ENCODE measurements around the gene BTBD2.
A peak's percentile ranks its signal among the peaks of the same experiment; 100 is the strongest.

BTBD2 gene

GRCh38 chr19:1944916-1945561 is 70.5 kb downstream of the BTBD2 start:
- Histone ChIP-seq H3K27ac (ENCODE audit: low read length) (no peak overlapping the region), H3K27me3 (ENCODE audit: insufficient read depth, low read length) (no peaks in the 10 kb centered on the region), H3K4me1 (ENCODE audit: insufficient read depth, low read length) (peaks cover 6% of the 10 kb centered on the region; the same call in 1 of the 2 replicates), H3K9me3 (ENCODE audit: insufficient read depth, low read depth, low read length) (no peaks in the 10 kb centered on the region), H3K4me3 (ENCODE audit: low read length) (no peak overlapping the region), H3K9ac (ENCODE audit: low read depth, low read length) (no peak overlapping the region), H3K36me3 (ENCODE audit: insufficient read depth, low read depth, low read length) (no peaks in the 10 kb centered on the region)

DNA sequence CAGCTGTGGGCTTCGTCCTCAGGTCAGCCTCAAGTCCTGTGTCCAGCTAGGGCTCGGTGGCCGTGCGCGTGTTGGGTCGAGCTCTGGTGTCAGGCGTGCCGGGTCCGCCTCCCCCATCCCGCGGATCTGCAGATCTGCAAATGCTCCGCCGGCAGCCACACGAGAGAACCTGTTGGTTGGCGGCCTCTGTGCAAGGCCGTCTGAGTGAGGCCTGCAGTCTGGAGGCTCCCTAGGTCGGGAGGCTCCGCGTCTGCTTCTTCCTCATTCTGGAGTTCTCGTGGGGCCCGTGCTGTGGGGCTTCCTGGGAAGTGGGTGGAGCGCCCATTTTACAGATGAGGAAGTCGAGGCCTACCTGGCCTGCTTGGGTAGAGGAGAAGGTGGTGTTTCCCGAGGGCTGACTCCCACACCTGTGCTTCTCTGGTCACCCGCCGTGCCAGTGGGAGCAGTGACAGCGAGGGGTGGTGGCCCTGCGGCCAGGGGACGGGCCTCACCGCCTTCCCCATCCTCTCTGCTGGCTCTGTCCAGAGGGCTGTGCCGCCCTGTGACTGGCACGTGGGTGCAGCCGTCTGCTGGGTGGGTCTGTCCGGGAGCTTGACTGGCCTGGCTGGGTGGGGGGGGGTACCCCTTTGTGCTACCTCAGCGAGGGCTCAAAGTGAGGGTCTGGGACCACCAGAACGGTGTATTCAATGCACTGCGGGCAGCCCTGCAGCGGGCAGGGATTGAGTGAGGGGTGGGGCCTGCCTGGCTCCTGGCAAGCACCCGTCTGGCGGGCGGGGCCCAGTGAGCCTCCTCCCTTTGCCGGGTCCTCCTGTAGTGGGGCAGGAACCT is 71.2 kb downstream of the BTBD2 start:
- H3K4me1 ChIP-seq (ENCODE audit: insufficient read depth, low read length): peaks cover 9% of the 10 kb centered on the region; the same call in 1 of the 2 replicates
- H3K9ac ChIP-seq (ENCODE audit: low read depth, low read length): no peak overlapping the region
- H3K27me3 ChIP-seq (ENCODE audit: insufficient read depth, low read length): no peaks in the 10 kb centered on the region
- H3K9me3 ChIP-seq (ENCODE audit: insufficient read depth, low read depth, low read length): no peaks in the 10 kb centered on the region
- no peak overlapping the region for H3K4me3 ChIP-seq (ENCODE audit: low read length)
- H3K36me3 ChIP-seq (ENCODE audit: insufficient read depth, low read depth, low read length): no peaks in the 10 kb centered on the region
- H3K27ac ChIP-seq (ENCODE audit: low read length): no peak overlapping the region

DNA sequence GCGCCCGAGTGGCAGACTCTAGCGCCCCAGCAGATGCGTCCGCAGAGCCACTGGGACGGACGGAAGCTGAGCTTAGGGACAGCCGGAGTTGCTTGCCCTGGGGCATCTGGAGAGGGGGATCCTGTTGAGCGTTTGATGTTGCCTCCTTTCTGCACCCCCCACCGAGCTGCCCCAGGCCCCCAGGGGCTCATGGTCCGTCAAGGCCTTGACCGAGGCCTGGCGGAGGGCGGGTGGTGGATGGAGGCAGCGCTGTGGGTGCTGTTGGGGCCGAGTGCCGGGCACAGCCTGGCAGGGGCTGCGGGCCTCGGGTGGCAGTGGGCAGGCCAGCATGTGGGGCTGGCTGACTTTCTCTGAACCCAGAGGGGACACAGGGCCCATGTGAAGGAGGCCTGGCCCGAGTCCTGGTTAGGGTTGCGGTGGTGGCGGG is 71.8 kb downstream of the BTBD2 start:
- H3K4me1 ChIP-seq (ENCODE audit: insufficient read depth, low read length): peaks cover 9% of the 10 kb centered on the region; the same call in 1 of the 2 replicates
- H3K36me3 ChIP-seq (ENCODE audit: insufficient read depth, low read depth, low read length): no peaks in the 10 kb centered on the region
- no peak overlapping the region for H3K4me3 ChIP-seq (ENCODE audit: low read length)
- no peaks in the 10 kb centered on the region for H3K9me3 ChIP-seq (ENCODE audit: insufficient read depth, low read depth, low read length)
- no peaks in the 10 kb centered on the region for H3K27me3 ChIP-seq (ENCODE audit: insufficient read depth, low read length)
- H3K27ac ChIP-seq (ENCODE audit: low read length): no peak overlapping the region
- no peak overlapping the region for H3K9ac ChIP-seq (ENCODE audit: low read depth, low read length)

GRCh38 chr19:1942934-1943555 is 72.5 kb downstream of the BTBD2 start:
- Histone ChIP-seq H3K36me3 (ENCODE audit: insufficient read depth, low read depth, low read length) (no peaks in the 10 kb centered on the region), H3K9me3 (ENCODE audit: insufficient read depth, low read depth, low read length) (no peaks in the 10 kb centered on the region), H3K27ac (ENCODE audit: low read length) (no peak overlapping the region), H3K4me3 (ENCODE audit: low read length) (peak overlapping the region; percentile 99), H3K4me1 (ENCODE audit: insufficient read depth, low read length) (peaks cover 9% of the 10 kb centered on the region; the same call in 1 of the 2 replicates), H3K27me3 (ENCODE audit: insufficient read depth, low read length) (no peaks in the 10 kb centered on the region), H3K9ac (ENCODE audit: low read depth, low read length) (peak overlapping the region; percentile 89)

DNA sequence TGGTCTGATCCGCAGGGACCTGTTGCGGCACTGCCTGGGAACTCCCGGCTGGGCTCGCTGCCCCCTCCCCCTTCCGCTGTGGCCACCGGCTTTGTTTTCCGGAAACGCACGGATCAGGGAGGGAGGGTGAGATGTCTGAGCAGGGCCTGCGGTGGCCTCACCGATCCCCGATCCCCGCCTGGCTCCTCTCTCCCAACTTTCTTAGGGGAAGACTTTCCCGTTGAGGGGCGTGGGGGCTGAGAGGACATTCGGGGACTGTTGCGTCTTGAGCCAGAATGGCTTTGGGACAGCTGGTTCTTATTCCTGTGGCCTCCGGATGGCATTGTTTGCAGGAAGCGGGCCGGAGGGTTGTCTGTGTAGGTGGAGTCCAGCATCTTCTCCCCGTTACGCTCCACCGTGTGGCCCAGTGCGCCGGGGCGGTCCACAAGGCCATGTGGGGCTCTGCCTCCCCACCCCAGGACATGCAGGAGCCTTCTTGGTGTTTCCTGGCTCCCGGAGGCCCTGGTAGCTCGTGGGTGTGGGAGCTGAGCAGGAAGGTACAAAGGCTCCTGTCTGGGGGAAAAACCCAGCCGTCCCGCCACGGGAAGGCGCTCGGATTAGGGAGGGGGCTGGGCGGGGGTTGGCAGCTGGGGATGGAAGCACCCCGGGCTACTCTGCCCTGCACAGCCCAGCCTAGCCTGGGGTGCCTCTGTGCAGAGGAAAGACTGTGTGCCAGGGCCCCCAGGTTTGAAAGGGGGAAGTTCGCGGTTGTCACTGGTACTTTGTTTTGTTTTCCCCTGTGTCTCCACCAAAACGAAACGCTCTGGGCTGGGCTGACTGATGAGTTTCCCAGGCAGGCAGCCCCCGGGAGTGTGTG is 73.2 kb downstream of the BTBD2 start:
- H3K27me3 ChIP-seq (ENCODE audit: insufficient read depth, low read length): no peaks in the 10 kb centered on the region
- peak overlapping the region; percentile 89 for H3K9ac ChIP-seq (ENCODE audit: low read depth, low read length)
- H3K4me3 ChIP-seq (ENCODE audit: low read length): peak overlapping the region; percentile 99
- H3K36me3 ChIP-seq (ENCODE audit: insufficient read depth, low read depth, low read length): no peaks in the 10 kb centered on the region
- H3K27ac ChIP-seq (ENCODE audit: low read length): peak overlapping the region; percentile 85
- peaks cover 9% of the 10 kb centered on the region; the same call in 1 of the 2 replicates for H3K4me1 ChIP-seq (ENCODE audit: insufficient read depth, low read length)
- no peaks in the 10 kb centered on the region for H3K9me3 ChIP-seq (ENCODE audit: insufficient read depth, low read depth, low read length)

- Histone ChIP-seq H3K27ac (ENCODE audit: low read length) (peak within 1 kb of the TSS; percentile 90), H3K9me3 (ENCODE audit: insufficient read depth, low read depth, low read length) (no peaks in the 10 kb centered on the region), H3K36me3 (ENCODE audit: insufficient read depth, low read depth, low read length) (no peaks in the 10 kb centered on the region), H3K27me3 (ENCODE audit: insufficient read depth, low read length) (no peaks in the 10 kb centered on the region), H3K4me1 (ENCODE audit: insufficient read depth, low read length) (peaks cover 9% of the 10 kb centered on the region; the same call in 1 of the 2 replicates), H3K4me3 (ENCODE audit: low read length) (peak within 1 kb of the TSS; percentile 99), H3K9ac (ENCODE audit: low read depth, low read length) (peak within 1 kb of the TSS; percentile 89; the same call in 1 of the 2 replicates)
These were observed 74.1 kb downstream of the BTBD2 start, which contains the start of gene CSNK1G2 for GRCh38 chr19:1941146-1942077. Gene CSNK1G2, plus strand, starts transcription at chr19:1941172. Its CDS starts 28,601 bp downstream, at chr19:1969773.

DNA sequence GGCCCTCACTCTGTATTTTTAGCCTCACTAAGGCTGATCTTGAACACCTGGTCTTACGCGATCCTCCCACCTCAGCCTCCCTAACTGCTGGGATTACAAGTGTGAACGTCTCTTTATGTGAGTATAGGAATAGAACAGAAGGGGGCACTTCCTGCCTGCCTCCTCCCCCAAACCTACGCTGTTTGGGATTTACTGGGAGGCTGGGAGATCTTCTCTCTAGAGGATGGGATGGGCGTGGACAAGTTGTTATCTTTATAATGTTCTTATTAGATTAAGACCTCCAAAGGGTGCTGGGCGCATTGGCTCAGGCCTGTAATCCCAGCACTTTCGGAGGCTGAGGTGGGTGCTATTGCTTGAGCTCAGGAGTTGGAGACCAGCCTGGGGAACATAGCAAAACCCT is 77.4 kb downstream of the BTBD2 start:
- no peak overlapping the region for H3K9ac ChIP-seq (ENCODE audit: low read depth, low read length)
- H3K9me3 ChIP-seq (ENCODE audit: insufficient read depth, low read depth, low read length): no peaks in the 10 kb centered on the region
- H3K27ac ChIP-seq (ENCODE audit: low read length): no peak overlapping the region
- no peaks in the 10 kb centered on the region for H3K27me3 ChIP-seq (ENCODE audit: insufficient read depth, low read length)
- no peak overlapping the region for H3K4me3 ChIP-seq (ENCODE audit: low read length)
- peaks cover 8% of the 10 kb centered on the region; the same call in 1 of the 2 replicates for H3K4me1 ChIP-seq (ENCODE audit: insufficient read depth, low read length)
- no peaks in the 10 kb centered on the region for H3K36me3 ChIP-seq (ENCODE audit: insufficient read depth, low read depth, low read length)

GRCh38 chr19:1936916-1937610 is 78.5 kb downstream of the BTBD2 start:
- no peaks in the 10 kb centered on the region for H3K9me3 ChIP-seq (ENCODE audit: insufficient read depth, low read depth, low read length)
- H3K27ac ChIP-seq (ENCODE audit: low read length): no peak overlapping the region
- no peaks in the 10 kb centered on the region for H3K27me3 ChIP-seq (ENCODE audit: insufficient read depth, low read length)
- H3K4me3 ChIP-seq (ENCODE audit: low read length): no peak overlapping the region
- no peak overlapping the region for H3K9ac ChIP-seq (ENCODE audit: low read depth, low read length)
- H3K4me1 ChIP-seq (ENCODE audit: insufficient read depth, low read length): peaks cover 6% of the 10 kb centered on the region; the same call in 1 of the 2 replicates
- no peaks in the 10 kb centered on the region for H3K36me3 ChIP-seq (ENCODE audit: insufficient read depth, low read depth, low read length)

- Histone ChIP-seq H3K4me3 (ENCODE audit: low read length) (no peak overlapping the region), H3K9ac (ENCODE audit: low read depth, low read length) (no peak overlapping the region), H3K27me3 (ENCODE audit: insufficient read depth, low read length) (no peaks in the 10 kb centered on the region; the same call in 1 of the 2 replicates), H3K27ac (ENCODE audit: low read length) (no peak overlapping the region), H3K36me3 (ENCODE audit: insufficient read depth, low read depth, low read length) (no peaks in the 10 kb centered on the region), H3K4me1 (ENCODE audit: insufficient read depth, low read length) (peaks cover 6% of the 10 kb centered on the region; the same call in 1 of the 2 replicates), H3K9me3 (ENCODE audit: insufficient read depth, low read depth, low read length) (peaks cover 4% of the 10 kb centered on the region; the same call in 1 of the 2 replicates)
These were observed 79.1 kb downstream of the BTBD2 start for GRCh38 chr19:1936430-1936829.
